HG03565 (cell line): Measurements from ENCODE around the gene ZNF236.
"Not testable (repeated sequence)": the region's sequence is repeated elsewhere in the genome, so short reads cannot be mapped to it uniquely, and the experiment has no call there.

ENCODE experiments used
- ATAC-seq: cut with Tn5 transposase; IDR thresholded peaks from one replicate; pipeline ENCODE4 v1.9.1; 2021; ENCODE audit warnings: mild to moderate bottlenecking, moderate library complexity; ENCODE audit not compliant: unreplicated experiment

Gene ZNF236

GRCh38 chr18:76822506-76823160, at the start of gene ZNF236:
Gene ZNF236, plus strand, starts transcription at chr18:76822557. Its CDS starts 51 bp downstream, at chr18:76822608.
- peak; percentile 26 for ATAC-seq

GRCh38 chr18:76772665-76773064, 49.7 kb upstream of the ZNF236 start:
- ATAC-seq = no peak

- ATAC-seq = not testable (repeated sequence)
Observed at GRCh38 chr18:76777036-76777435, 45.3 kb upstream of the ZNF236 start.

- no peak for ATAC-seq
Observed at GRCh38 chr18:76783786-76784484, 38.4 kb upstream of the ZNF236 start.

- no peak for ATAC-seq
Observed at GRCh38 chr18:76785872-76786271, 36.5 kb upstream of the ZNF236 start.

GRCh38 chr18:76788571-76789317, 33.6 kb upstream of the ZNF236 start:
- ATAC-seq = no peak

GRCh38 chr18:76791106-76791505, 31.3 kb upstream of the ZNF236 start:
- no peak for ATAC-seq

- no peak for ATAC-seq
Observed at GRCh38 chr18:76791642-76792041, 30.7 kb upstream of the ZNF236 start.

GRCh38 chr18:76794326-76794725, 28.0 kb upstream of the ZNF236 start:
- ATAC-seq = no peak

GRCh38 chr18:76801567-76802505, 20.5 kb upstream of the ZNF236 start:
- peak; percentile 91 for ATAC-seq

- no peak for ATAC-seq
Observed at GRCh38 chr18:76803413-76803812, 18.9 kb upstream of the ZNF236 start.

GRCh38 chr18:76803814-76804213, 18.5 kb upstream of the ZNF236 start:
- peak; percentile 55 for ATAC-seq

GRCh38 chr18:76805221-76805620, 17.1 kb upstream of the ZNF236 start:
- no peak for ATAC-seq

GRCh38 chr18:76806301-76806700, 16.1 kb upstream of the ZNF236 start:
- ATAC-seq = no peak

GRCh38 chr18:76808561-76808960, 13.8 kb upstream of the ZNF236 start:
- no peak for ATAC-seq

GRCh38 chr18:76811530-76811929, 10.8 kb upstream of the ZNF236 start:
- ATAC-seq = peak; percentile 74

GRCh38 chr18:76814256-76814655, 8.1 kb upstream of the ZNF236 start:
- ATAC-seq = no peak

GRCh38 chr18:76816127-76816526, 6.2 kb upstream of the ZNF236 start:
- ATAC-seq = no peak

- no peak for ATAC-seq
Observed at GRCh38 chr18:76817888-76818611, 4.3 kb upstream of the ZNF236 start.
